GM21619 (cell line): ENCODE measurements around the gene MVB12B.

ENCODE experiments used
- ATAC-seq: cut with Tn5 transposase; IDR thresholded peaks from one replicate; pipeline ENCODE4 v1.9.1; 2021; ENCODE audit not compliant: unreplicated experiment

The MVB12B gene

DNA sequence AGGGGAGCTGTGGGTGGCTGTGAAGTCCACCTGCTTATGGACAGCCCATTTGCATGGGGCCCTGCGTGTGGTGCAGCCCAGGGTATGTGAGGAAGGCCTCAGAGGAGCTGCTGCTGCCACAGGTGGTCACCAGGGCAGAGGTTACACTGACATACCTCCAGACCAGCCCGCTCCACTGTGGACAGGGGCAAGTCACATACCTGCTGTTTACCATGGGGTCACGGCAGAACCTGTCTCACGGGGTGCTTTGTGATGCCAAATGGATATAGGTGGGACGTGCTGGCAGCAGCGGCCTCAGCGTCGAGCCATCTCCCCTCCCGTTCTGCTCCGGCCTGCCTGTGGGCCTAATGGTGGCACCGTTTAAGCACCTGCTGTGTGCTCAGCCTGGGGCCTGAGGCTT is 159.6 kb downstream of the MVB12B start:
- ATAC-seq = no peak

- ATAC-seq = no peak
Observed at GRCh38 chr9:126487856-126488255, 161.2 kb downstream of the MVB12B start.

DNA sequence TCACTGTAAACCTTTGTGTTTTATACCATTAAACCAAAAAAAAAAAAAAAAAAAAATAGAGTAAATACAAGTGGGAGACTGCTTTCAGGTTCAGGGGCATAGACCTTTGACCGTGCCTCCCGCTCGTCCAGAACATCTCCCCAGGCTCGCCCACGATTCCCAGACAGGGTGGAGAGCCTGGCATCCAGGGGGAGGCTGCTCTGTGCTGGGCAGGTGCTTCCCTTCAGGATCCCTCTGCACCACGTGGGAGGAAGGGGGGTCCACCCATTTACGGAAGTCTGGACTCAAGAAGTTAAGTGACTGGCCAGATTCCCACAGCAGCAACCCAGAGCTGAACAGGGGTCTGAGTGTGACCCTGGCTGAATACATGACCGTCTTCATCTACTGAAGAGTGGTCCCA is 161.7 kb downstream of the MVB12B start:
- no peak for ATAC-seq

DNA sequence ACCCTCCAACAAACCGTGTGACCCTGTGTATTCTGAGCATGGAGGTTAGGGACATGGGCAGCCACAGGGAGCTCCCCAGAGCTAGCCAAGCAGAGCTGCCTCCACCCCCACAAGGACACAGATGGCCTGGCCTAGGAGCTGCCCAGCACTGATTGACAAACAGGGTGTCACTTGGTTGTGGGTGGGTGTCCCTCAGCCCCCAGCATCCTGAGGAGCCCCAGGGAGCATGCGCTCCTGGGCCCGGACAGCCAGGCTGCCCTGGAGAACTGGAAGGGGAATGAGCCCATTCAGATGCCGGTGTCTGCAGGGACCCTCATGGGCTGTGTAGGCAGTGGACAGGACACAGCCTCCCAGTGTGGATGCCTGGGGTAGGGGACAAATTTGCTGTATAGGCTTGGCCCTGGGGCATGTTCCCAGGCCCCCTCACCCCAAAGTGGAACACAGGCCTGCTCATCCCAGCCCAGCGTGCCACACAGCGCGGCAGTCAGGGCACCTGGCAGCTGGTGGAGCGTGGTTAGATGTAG is 162.3 kb downstream of the MVB12B start:
- ATAC-seq = no peak

DNA sequence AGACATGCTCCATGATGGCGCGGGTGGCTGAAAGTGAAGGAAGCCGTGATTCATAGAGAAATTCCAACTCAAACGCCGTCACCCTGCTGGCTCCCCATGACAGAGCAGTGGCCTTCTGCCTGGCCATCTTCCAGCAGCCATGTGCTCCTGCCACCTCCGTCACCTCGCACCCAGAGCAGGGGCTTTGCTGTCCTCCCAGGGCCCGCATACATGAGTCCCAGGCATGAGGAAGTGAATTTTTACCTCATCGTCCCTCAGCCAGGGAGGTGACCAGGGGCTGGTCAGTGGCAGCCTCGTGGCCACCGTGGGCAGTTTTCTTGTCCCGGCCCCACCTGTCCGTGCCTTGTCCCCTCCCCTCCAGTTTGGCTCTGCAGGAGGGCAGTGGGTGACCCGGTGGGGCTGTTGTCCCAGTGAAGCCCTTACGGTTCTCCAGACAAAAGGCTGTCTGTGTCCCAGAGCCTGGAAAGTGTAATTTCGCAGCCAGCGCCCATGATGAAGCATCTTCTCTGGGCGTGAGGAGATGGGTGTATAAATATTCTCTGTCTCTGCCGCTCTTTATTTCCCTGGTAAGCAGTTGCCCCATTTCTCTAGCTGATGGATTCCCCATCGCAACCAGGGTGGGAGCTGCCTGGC is 163.1 kb downstream of the MVB12B start:
- no peak for ATAC-seq

DNA sequence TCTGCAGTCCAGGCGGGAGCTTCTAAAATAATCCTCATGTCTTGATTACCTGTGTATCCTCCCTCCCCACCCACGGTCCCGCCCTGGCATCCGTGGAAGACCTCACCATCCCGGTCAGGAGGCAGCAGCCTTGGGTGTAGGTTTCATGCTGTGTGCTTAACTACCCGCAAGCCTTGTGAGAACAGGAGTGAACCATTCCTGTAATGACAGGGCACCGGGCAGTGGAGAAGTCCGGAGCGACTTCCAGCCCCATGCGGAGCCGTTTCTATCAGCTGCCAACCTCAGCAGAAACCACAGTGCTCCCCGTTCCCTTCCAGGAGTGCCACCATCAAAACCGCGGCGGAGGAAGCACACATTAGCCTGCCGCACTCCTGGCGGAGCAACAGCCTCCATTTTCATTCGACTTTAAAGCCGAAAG is 163.6 kb downstream of the MVB12B start:
- ATAC-seq = no peak

DNA sequence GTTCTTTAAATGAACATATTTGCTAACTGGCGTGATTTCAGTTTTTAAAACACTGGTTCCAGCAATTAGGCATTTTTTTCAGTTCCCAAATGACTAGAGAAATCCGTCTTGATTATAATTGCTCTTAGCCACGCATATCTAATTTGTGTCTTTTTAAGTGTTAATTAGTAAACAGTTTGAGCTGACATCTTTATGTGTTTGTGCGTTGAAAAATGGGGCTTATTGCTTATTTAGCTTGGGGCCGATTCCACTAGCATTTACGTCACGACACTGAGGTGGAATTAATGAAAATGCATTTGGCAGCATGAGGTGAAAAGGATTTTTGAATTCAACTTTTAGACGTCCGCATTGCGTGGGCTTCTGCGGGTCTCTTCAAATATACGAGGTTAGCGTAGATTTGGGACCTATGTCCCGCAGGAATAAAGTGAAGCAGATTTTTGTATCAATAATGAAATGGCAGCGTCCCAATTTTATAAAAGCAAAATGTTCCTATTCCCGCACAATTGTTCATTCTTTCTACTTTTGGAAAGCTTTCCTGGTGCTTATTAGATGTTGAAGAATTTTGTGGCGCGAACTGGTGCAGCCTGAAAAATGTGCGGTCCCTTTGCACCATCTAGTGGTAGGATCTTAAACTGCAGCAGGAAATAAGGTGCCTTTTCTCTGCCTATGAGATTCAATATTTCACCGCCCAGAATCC is 164.4 kb downstream of the MVB12B start:
- ATAC-seq = no peak

DNA sequence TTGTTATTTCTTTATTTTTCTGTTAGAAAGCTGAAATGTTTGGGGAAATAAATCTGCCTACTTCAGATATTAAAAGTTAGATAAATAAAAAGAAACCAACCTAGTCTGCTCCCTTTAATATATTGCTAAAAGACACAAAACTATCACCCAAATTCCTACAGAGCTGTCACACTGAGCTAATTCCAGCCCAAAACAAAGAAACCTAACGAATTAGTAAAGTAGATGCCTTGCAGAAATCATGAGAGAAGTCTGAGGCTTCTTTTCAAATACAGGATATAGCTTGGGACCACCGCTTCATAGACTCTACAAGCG is 164.9 kb downstream of the MVB12B start:
- ATAC-seq = no peak

GRCh38 chr9:126491949-126492348 is 165.3 kb downstream of the MVB12B start:
- no peak for ATAC-seq

DNA sequence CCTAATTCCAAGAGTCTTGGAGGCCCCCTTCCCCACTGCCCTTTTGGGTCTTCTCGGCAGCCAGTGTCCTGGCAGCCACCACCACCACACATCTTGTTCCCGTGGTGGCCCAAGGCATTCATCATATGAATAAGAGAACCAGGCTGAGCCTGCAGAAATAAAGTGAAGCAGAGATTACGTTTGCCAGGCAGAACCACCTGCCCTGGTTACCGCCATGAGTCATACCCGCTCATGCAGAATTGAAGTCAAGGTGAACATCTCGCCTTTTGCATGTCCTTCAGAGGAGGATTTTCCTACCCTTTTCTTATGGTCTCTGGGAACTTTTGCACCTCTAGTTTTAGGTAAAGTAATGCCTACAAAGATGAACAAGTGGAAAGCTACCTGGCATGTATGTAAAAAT is 167.6 kb downstream of the MVB12B start:
- no peak for ATAC-seq

DNA sequence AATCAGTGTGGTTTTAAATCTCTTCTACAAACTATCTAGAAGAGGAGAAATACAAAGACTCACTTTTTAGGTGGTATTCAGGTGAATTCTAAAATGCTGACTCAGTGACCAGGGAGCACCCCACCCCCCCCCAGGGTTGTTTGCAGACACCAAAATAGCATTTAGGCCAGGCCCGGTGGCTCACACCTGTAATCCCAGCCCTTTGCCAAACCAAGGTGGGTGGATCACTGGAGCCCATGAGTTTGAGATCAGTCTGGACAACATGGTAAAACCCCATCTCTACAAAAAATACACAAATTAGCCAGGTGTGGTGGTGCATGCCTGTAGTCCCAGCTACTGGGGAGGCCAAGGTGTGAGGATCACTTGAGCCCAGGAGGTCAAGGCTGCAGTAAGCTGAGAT is 168.1 kb downstream of the MVB12B start:
- no peak for ATAC-seq

- no peak for ATAC-seq
Observed at GRCh38 chr9:126495411-126496180, 169.0 kb downstream of the MVB12B start.

DNA sequence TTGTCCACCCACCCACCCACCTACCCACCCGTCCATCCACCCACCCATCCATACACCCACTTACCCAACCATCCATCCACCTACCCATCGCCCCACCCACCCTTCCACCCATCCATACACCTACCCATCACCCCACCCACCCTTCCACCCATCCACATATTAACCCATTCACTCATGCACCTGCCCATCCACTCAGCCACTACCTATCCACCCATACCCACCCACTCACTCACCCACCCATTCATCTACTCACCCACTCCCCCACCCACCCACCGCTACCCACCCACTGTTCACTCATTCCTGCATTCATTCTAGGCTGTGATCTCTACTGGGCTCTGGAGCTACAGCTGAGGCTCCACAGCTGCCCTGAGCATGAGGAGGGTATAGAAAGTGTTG is 169.6 kb downstream of the MVB12B start:
- ATAC-seq = no peak

DNA sequence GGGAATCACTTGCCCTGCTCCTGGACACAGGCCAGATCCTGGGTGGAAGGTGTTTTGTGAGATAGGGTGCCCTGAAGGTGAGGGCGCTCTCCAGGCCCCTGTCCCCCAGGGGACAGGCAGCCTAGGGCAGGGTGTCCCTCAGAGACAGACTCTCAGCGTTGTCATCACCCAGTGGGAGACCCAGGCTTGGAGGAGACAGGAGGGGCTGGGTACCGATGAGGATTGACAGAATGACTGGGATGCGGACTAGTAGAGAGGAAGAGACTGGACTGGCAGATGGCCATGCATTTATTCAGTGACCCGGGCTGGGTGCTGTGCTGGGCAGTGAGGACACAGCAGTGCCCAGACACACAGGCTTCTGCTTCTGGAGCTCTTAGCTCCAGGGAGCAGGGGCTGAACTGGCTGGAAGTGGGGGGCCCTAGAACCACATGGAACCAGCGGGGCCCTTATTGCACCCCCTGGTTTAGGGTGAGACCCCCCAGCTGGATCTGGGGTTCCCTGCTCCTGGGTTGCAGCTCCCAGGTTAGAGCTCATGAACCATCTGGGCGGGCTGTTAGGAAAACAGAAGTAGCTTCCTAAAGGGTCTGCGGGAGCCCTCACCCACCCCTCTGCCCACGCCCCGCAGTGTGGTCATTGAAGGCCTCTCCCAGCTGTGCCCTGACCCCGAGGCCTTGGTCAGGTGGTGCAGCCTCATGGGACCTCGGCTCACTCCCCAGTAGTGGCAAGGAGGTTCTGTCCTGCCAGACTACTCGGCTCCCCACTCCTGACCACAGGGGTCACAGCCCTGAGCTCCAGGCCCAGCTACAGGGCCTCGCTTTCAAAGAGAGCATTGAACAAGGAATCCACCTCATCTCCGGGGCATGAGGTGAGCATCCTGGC is 170.4 kb downstream of the MVB12B start:
- ATAC-seq = no peak

- no peak for ATAC-seq
Observed at GRCh38 chr9:126497660-126498275, 171.1 kb downstream of the MVB12B start.

DNA sequence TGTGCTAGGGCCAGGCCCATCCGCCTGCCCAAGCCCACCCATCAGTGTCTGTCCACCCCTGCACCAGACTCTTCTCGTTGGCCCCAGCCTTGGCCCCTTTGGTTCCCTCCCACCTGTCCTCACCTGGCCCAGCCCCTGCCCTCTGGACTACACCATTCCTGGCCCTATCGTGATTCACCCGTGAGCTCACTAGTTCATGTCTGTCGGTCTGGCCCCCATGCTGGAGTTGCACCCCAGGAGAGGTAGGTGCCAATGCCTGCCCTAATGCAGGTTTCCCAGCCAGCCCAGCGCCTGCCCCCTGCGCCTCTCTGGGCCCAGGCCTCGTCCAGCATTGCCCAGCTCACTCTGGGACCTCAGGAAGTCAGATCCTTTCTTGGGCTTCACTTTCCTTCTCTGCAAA is 171.7 kb downstream of the MVB12B start:
- no peak for ATAC-seq

DNA sequence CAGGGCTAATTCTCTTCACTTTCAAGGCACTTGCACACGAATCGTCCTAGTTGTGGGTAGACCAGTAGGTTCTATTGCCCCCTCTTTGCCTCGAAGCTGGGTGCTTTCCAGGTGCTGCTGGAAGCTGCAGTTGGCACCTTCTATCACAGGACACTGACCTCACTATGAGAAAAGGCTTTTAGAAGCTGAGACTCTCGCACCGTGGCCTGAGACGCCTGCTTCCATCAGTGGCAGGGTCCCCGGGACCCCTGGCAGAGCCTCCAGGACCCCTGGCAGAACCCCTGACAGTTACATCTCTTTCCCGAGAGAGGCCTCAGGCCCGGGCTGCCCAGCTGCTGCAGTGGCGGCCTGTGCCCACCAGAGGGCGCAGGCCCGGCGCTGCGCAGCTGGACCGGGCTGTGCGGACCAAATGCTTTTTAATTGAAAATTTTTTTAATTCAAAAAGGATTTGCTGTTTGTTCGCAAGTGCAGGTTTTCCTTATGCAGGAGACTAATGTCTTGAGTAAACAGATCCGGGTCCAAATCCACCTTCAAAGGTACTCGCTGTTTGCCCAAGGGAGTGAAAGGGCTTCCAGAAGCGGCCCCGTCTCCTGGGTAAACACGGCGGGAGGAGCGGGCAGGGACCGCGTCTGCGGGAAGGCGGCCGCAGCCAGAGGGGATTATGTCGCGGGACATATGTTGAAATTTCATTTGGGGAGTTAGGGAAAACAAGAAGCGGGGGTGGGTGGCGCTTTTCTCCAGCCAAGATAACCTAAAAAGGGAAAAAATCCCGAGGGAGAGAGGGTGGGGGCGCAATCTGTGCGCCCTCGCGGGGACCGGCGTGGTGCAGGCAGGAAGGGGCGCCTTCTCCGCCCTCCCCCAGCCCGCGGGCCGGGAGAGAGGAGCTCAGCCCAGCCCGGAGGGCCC is 172.6 kb downstream of the MVB12B start:
- ATAC-seq = no peak

DNA sequence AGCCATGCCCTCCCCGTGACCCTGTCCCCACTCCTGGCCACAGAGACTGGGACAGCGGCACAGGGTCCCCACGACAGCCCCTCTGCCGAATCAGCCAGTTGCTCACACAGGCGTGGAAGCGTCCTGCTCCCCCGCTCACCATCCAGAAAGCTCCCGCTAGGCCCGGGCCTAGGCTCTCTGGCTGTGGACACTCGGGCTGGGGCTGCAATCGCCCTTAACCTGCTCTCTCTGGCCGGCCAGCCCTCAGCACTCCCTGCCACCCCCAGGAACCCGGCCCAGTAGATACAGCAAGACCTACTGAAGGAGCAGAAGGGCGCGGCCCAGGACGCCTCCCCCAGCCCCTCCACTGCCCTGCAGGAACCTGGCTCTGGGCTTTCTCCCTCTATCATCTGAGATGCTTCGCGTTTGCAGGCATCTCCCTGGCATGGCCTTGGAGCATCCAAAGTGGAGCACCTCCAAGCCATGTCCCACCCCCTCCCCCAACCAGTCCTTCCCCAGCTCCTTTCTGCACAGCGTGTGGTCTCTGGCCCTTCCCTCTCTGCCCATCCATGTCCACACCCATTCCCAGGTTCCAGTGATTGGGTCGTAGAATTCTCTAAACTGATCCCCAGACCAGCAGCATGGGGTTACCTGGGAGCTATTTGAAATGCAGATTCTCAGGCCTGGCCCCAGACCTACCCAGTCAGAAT is 173.4 kb downstream of the MVB12B start:
- ATAC-seq = no peak
